Measurements from ENCODE around the gene RAB36. TPM values are rescaled to one million over a fixed set of nuclear protein-coding genes. Genes with fewer than 3 reads are reported as not detected.

The RAB36 gene
- polyA plus RNA-seq, 3 donors = 0.37 to 0.78 (median 0.49) TPM

DNA sequence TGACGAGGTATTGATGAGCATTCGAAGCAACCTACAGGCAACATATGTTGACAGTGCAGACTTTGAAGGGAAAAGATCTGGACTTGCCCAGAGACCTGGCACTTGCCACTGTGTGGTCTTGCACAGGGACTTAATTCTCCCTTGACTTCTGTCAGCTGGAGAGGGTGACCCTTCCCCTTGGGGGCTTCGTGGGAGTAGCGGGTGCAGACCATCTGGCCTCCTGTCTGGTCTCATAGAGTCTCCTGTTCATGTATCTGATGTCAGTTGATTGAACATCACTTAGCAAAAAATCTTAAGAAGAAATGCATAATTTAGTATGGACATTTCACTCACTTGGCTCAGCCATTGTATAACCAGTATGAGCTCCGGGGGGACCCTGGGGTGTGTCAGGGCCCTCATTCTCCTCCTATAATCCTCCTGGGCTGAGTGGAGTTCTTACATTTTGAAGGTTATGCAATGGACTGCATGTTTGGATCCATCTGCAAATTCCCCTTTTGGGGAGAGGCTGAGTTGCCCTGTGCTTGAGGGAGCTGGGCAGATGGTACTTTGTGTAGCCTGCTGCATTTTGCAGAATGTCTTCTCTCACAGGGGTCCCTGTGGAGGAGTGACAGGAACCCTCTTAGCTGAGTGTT, 48.0 kb downstream of the RAB36 start:
- no peak overlapping the region for H2AFZ ChIP-seq (ENCODE audit: insufficient read depth, low read depth, low read length, poor library complexity, severe bottlenecking)
- peaks cover 0 to 2% (median 0%) of the 10 kb centered on the region in 3 donors for H3K27me3 Mint-ChIP-seq (ENCODE audit: low read depth in 3 of 3)

GRCh38 chr22:23193882-23194281, 48.6 kb downstream of the RAB36 start:
- H3K27ac ChIP-seq (ENCODE audit: low read depth in 1 of 2, low read length in 2 of 2) = no peak overlapping the region
- WGBS (ENCODE audit: insufficient coverage) = 92% methylated on average over 4 of the region's 5 CpGs
- H4K20me1 ChIP-seq (ENCODE audit: insufficient read depth, low read length) = peaks cover 67% of the 10 kb centered on the region
- peaks cover 0 to 2% (median 0%) of the 10 kb centered on the region in 3 donors for H3K27me3 Mint-ChIP-seq (ENCODE audit: low read depth in 3 of 3)
- peaks cover 9 to 11% of the 10 kb centered on the region in 2 donors for H3K4me1 ChIP-seq (ENCODE audit: control insufficient read depth in 1 of 2, insufficient read depth in 2 of 2, low read length in 2 of 2)
- H3K9me3 Mint-ChIP-seq = no peaks in the 10 kb centered on the region
- H3K27me3 ChIP-seq (ENCODE audit: control insufficient read depth in 2 of 2, insufficient read depth in 2 of 2, low read length in 2 of 2) = no peaks in the 10 kb centered on the region
- H3K4me3 ChIP-seq (replicated peaks in 1 of 3; ENCODE audit: low read depth in 2 of 3, low read length in 3 of 3) = no peak overlapping the region
- H2AFZ ChIP-seq (ENCODE audit: insufficient read depth, low read depth, low read length, poor library complexity, severe bottlenecking) = no peak overlapping the region
- peaks cover 99% of the 10 kb centered on the region for H3K79me2 ChIP-seq (ENCODE audit: insufficient read depth, low read length)
- H3K4me1 Mint-ChIP-seq = peaks cover 27% of the 10 kb centered on the region
- H3K27ac Mint-ChIP-seq = no peak overlapping the region
- no peak overlapping the region for H3K9ac ChIP-seq (ENCODE audit: insufficient read depth, low read length, poor library complexity, severe bottlenecking)
- peaks cover 33 to 62% of the 10 kb centered on the region in 2 donors for H3K36me3 Mint-ChIP-seq
- no peaks in the 10 kb centered on the region for H3K9me3 ChIP-seq (replicated peaks in 1 of 2; ENCODE audit: control insufficient read depth in 1 of 2, insufficient read depth in 1 of 2, low read length in 2 of 2)
- peaks cover 6 to 52% of the 10 kb centered on the region in 2 donors for H3K36me3 ChIP-seq (replicated peaks in 1 of 2; ENCODE audit: control insufficient read depth in 1 of 2, insufficient read depth in 2 of 2, low read length in 2 of 2)
- TF ChIP-seq CTCF (IDR thresholded peaks at IDR 0.05) = no peak
- no peak overlapping the region for H3K4me3 Mint-ChIP-seq
- intact Hi-C loops (cut with micrococcal nuclease) = no loop called here
- DNase-seq = no peak
- H3K4me2 ChIP-seq (replicated peaks; ENCODE audit: extremely low read depth, low read length, poor library complexity, severe bottlenecking) = no peak overlapping the region

More for the DNA sequence above, 48.0 kb downstream of the RAB36 start:
- no peaks in the 10 kb centered on the region for H3K9me3 Mint-ChIP-seq
- H3K4me3 Mint-ChIP-seq = no peak overlapping the region
- H3K27me3 ChIP-seq (ENCODE audit: control insufficient read depth in 2 of 2, insufficient read depth in 2 of 2, low read length in 2 of 2) = no peaks in the 10 kb centered on the region
- 100% methylated on average over 2 of the region's 5 CpGs for WGBS (ENCODE audit: insufficient coverage)
- H3K27ac Mint-ChIP-seq = no peak overlapping the region
- no peak for DNase-seq
- intact Hi-C loops (cut with micrococcal nuclease) = no loop called here
- peaks cover 9 to 11% of the 10 kb centered on the region in 2 donors for H3K4me1 ChIP-seq (ENCODE audit: control insufficient read depth in 1 of 2, insufficient read depth in 2 of 2, low read length in 2 of 2)
- H3K36me3 ChIP-seq (replicated peaks in 1 of 2; ENCODE audit: control insufficient read depth in 1 of 2, insufficient read depth in 2 of 2, low read length in 2 of 2) = peaks cover 7 to 49% of the 10 kb centered on the region in 2 donors
- H3K4me2 ChIP-seq (replicated peaks; ENCODE audit: extremely low read depth, low read length, poor library complexity, severe bottlenecking) = no peak overlapping the region
- no peak overlapping the region for H3K9ac ChIP-seq (ENCODE audit: insufficient read depth, low read length, poor library complexity, severe bottlenecking)
- peaks cover 98% of the 10 kb centered on the region for H3K79me2 ChIP-seq (ENCODE audit: insufficient read depth, low read length)
- peaks cover 67% of the 10 kb centered on the region for H4K20me1 ChIP-seq (ENCODE audit: insufficient read depth, low read length)
- no peaks in the 10 kb centered on the region for H3K9me3 ChIP-seq (replicated peaks in 1 of 2; ENCODE audit: control insufficient read depth in 1 of 2, insufficient read depth in 1 of 2, low read length in 2 of 2)
- no peak overlapping the region for H3K27ac ChIP-seq (ENCODE audit: low read depth in 1 of 2, low read length in 2 of 2)
- H3K36me3 Mint-ChIP-seq = peaks cover 35 to 59% of the 10 kb centered on the region in 2 donors
- no peak for TF ChIP-seq CTCF (IDR thresholded peaks at IDR 0.05)
- peaks cover 25% of the 10 kb centered on the region for H3K4me1 Mint-ChIP-seq
- H3K4me3 ChIP-seq (replicated peaks in 1 of 3; ENCODE audit: low read depth in 2 of 3, low read length in 3 of 3) = no peak overlapping the region
